Measurements from ENCODE around the gene KMT2B.

GRCh38 chr19:35780717-35781116 lies 62.9 kb downstream of the KMT2B start:
- no peak for TF ChIP-seq POLR2AphosphoS5 (IDR thresholded peaks at IDR 0.05; ENCODE audit: low read depth, low read length)
- no peak for TF ChIP-seq CTCF (IDR thresholded peaks at IDR 0.05; ENCODE audit: control extremely low read depth in 1 of 3, insufficient read depth in 1 of 3, low read depth in 1 of 3, low read length in 3 of 3)
- TF ChIP-seq CBX5 (IDR thresholded peaks at IDR 0.05; ENCODE audit: low read depth, low read length) = no peak
- no peak for TF ChIP-seq SRF (IDR thresholded peaks at IDR 0.05; ENCODE audit: low read depth, low read length)

All from H1 (cell line).